Measurements from ENCODE around the gene PDE11A. TPM values are rescaled to one million over a fixed set of nuclear protein-coding genes. Genes with fewer than 3 reads are reported as not detected.
"Not testable (repeated sequence)": the region's sequence is repeated elsewhere in the genome, so short reads cannot be mapped to it uniquely, and the experiment has no call there.

Gene PDE11A
- total RNA-seq, 1 donor from 2014 or later = 2.2 TPM

GRCh38 chr2:177810906-177811305, 261.7 kb downstream of the PDE11A start:
- intact Hi-C loops (cut with DNase I) = no loop called here
- ATAC-seq (ENCODE audit: poor library complexity) (no peak), DNase-seq (no peak)

DNA sequence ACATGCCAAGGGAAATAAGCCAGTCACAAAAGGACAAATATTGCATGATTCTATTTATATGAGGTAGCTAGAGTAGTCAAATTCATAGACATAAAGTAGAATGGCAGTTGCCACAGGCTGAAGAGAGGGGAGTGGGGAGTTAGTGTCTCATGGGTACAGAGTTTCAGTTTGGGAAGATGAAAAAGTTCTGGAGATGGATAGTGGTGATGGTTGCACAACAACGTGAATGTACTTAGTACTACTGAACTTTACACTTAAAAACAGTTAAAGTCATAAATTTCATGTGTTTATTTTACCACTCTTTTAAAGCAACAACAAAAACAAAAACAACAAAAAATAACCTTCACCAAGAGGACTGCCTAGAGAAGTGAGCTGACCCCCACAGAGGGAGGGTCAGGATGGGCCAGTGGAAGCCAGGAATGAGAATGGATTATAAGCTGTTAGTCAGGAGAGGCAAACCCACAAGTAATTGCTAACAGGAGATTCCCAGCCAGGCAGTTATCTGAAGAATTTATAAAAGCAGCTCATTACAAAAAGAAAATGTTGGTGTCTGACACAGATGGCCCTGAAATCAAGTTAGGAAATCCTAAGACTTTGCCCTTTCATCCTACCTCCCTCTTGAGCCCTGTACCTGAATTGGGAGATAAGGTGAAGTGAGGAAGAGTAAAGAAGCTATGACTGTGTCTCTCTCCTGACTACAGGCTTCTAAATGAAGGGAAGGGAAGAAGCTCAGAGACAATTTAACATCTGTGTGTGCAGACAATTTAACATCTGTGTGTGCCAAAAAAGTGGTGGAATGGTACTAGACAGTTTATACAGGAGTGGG, 263.4 kb downstream of the PDE11A start:
- ATAC-seq (ENCODE audit: poor library complexity) (no peak), DNase-seq (no peak)
- intact Hi-C loops (cut with DNase I) = no loop called here

- ATAC-seq (ENCODE audit: poor library complexity) = no peak
- DNase-seq = no peak
- intact Hi-C loops (cut with DNase I) = no loop called here
Observed at GRCh38 chr2:177806025-177806424, 266.6 kb downstream of the PDE11A start.

- DNase-seq = no peak
- intact Hi-C loops (cut with DNase I) = no loop called here
- ATAC-seq (ENCODE audit: poor library complexity) = peak; percentile 50
Observed at GRCh38 chr2:177799531-177799930, 273.0 kb downstream of the PDE11A start.

DNA sequence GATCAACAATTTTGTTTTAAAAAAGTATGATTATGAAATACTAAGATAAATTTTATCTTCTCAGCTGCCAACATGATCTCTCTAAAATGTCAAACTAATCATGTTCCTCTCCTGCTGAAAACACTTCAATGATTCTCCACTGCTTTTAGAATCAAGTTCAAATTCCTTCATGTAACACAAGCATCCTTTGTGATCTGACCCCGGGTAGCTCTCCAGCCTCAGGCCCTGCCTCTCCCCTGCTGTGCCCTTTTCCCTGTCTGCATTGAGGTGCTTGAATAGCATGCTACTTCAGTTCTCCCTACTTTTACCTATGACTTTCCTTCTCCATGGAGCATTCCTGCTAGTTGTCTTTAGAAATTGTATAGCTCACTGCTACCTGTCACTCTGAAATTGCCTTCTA, 274.8 kb downstream of the PDE11A start:
- peak; percentile 45 for ATAC-seq (ENCODE audit: poor library complexity)
- DNase-seq = no peak
- intact Hi-C loops (cut with DNase I) = loop anchor here (2.0 kb wide), 1 partner anchor 83 kb away; no protein-coding TSS in a partner anchor

DNA sequence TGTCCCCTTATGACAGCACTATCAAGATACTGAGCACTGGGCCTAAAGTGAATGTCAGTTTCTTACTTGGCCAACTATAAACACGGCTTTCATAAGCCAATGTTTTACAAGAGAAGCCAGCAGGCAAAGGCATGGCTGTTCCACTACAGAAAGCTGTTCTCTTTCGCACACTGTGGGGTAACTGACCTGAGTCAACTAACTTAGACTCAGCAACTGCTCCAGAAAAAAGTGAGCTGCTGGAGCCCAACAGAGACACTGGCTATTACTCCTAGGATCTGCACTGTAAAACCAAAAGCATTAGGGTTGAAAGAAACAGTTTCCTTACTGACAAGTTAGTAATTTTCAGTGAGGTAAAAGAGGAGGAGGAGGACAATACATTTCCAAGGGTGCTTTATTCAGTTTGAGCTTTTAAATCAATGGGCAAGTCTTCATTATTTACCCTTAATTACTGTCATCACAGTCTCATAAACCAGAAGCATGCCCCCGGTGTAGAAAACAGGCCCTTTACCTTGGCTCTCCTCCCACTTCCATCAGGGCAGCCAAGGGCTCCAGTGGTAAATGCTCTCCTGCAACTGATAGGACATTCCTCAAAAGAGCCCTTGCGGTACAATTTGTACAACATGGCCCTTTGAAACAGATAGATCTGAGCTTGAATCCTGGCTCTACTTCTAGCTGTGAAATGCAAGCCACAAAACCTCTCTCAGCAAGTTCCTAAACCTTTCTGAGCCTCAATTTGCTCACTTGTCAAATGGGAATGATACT, 275.7 kb downstream of the PDE11A start:
- DNase-seq (peak; percentile 45), ATAC-seq (ENCODE audit: poor library complexity) (peak; percentile 87)
- intact Hi-C loops (cut with DNase I) = loop anchor here (2.0 kb wide), 1 partner anchor 84 kb away; no protein-coding TSS in a partner anchor

GRCh38 chr2:177796011-177796410, 276.6 kb downstream of the PDE11A start:
- intact Hi-C loops (cut with DNase I) = loop anchor here (2.0 kb wide), 1 partner anchor 85 kb away; no protein-coding TSS in a partner anchor
- ATAC-seq (ENCODE audit: poor library complexity) = peak; percentile 73
- DNase-seq = peak; percentile 52

DNA sequence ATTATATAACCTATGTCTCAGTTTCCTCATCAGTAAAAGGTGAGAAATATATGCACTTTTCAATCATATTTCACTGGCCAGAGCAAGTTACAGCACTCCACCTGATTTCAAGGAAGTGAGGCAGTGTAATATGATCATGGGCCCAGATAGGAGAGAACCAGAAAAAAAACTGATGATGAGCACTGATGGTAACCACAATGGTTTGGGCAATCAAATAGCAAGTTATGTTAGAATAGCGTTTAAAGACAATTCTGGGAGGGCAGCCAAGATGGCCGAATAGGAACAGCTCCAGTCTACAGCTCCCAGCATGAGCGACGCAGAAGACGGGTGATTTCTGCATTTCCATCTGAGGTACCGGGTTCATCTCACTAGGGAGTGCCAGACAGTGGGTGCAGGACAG, 287.4 kb downstream of the PDE11A start:
- DNase-seq; intact Hi-C loops (cut with DNase I): not testable (repeated sequence)
- ATAC-seq (ENCODE audit: poor library complexity) = peak; percentile 44

- no peak for DNase-seq
- peak; percentile 60 for ATAC-seq (ENCODE audit: poor library complexity)
- intact Hi-C loops (cut with DNase I) = no loop called here
Observed at GRCh38 chr2:177784745-177785067, 287.9 kb downstream of the PDE11A start.

DNA sequence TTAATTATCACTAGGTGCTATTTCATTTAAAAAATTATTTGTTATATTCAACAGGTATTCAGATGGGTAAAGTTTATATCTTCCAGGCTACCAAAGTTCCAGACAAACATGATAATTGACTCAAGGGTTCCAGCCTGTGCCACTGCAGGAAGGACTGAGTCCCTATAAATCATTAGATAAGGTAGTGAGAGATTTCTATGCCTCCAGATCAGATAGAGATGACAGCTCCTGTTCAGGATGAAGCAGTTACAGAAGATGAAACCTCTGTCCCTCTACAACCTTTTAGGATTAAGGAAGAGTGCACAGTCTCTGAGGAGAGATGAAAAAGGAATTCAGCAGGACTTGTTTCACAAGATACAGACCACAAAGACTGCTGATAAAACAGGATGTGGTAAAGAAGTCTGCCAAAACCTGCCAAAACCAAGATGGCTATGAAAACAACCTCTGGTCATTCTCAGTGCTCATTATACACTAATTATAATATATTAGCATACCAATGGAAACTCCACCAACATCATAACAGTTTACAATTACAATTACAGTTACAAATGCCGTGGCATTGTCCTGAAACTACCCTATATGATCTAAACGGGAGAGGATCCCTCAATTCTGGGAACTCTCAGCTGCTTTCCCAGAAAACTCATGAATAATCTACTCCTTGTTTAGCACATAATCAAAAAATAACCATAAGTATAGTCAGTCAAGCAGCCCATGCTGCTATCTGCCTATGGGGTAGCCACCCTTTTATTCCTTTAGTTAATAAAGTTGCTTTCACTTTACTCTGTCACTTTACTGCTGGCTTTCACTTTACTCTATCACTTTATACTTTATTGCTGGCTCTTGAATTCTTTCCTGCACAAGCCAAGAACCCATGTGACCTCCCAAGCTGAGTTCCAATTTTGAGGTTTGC, 288.5 kb downstream of the PDE11A start:
- peak; percentile 94 for ATAC-seq (ENCODE audit: poor library complexity)

GRCh38 chr2:177783091-177783490, 289.5 kb downstream of the PDE11A start:
- intact Hi-C loops (cut with DNase I) = no loop called here
- ATAC-seq (ENCODE audit: poor library complexity) (no peak), DNase-seq (no peak)

More for the DNA sequence above, 288.5 kb downstream of the PDE11A start:
- intact Hi-C loops (cut with DNase I) = no loop called here
- no peak for DNase-seq

DNA sequence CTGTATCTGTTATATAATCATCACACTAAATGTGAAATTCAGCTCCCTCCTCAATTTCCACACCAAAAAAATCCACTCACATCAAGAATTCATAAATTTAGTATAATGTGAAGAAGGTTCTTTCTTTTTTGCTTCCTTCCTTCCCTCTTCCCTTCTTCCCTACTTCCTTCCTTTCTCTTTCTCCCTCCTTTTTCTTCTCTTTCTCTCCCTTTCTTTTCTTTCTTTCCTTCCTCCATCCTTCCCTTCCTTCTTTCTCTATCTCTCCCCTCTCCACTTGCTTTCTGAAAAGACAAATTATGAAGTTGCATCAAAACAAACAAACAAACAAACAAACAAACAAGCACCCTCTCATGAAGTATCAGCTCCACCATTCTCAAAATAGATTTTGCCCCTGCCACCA, 290.0 kb downstream of the PDE11A start:
- no peak for ATAC-seq (ENCODE audit: poor library complexity)
- intact Hi-C loops (cut with DNase I) = no loop called here
- no peak for DNase-seq

GRCh38 chr2:177778472-177778871, 294.1 kb downstream of the PDE11A start:
- intact Hi-C loops (cut with DNase I) = no loop called here
- no peak for ATAC-seq (ENCODE audit: poor library complexity)
- DNase-seq = no peak

GRCh38 chr2:177772529-177772928, 300.0 kb downstream of the PDE11A start:
- DNase-seq (no peak), ATAC-seq (ENCODE audit: poor library complexity) (no peak)
- intact Hi-C loops (cut with DNase I) = no loop called here

GRCh38 chr2:177771191-177771590, 301.4 kb downstream of the PDE11A start:
- no peak for ATAC-seq (ENCODE audit: poor library complexity)
- intact Hi-C loops (cut with DNase I) = no loop called here
- no peak for DNase-seq

DNA sequence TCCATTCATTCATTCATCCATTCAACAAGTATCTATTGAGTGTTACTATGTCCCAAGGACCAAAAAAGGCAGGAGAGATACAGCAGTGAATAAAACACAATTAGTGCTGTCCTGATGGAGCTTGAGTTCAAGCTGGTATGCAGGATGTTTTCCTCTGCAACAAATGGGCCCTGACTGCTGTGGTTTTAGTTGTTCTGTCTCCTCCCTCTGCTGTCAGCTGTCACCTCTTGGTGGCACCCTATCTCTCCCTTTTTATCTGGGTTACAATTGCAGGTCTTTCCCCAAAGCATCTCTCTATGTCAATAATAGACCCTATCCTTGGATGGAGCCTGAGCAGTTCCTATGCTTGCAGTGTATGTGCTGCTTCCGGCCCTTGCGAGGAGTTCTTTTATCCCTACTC, 304.8 kb downstream of the PDE11A start:
- DNase-seq (no peak), ATAC-seq (ENCODE audit: poor library complexity) (no peak)
- intact Hi-C loops (cut with DNase I) = loop anchor here (10.0 kb wide), 1 partner anchor 603 kb away; no protein-coding TSS in a partner anchor

DNA sequence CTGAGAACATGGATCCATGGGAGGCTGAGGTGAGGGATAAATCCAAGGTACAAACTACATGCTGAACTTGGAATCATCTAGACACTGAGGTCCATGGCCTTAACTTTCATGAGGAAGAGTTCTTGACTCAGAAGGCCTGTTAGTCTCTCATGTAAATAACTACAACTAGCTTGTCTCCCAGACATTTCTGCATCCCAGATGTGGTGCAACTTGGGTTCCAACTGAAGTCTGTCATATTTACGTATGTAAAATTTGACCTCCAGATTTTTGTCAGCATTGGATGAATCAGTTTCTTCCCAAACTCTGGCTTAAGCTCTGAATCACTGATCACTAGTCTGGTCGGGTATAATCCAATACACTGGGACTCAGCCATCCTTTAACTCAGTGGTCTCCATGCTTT, 306.9 kb downstream of the PDE11A start:
- intact Hi-C loops (cut with DNase I) = loop anchor here (10.0 kb wide), 1 partner anchor 601 kb away; no protein-coding TSS in a partner anchor
- DNase-seq = no peak
- no peak for ATAC-seq (ENCODE audit: poor library complexity)

- ATAC-seq (ENCODE audit: poor library complexity) (peak; percentile 86), DNase-seq (peak; percentile 73)
- intact Hi-C loops (cut with DNase I) = loop anchor here (10.0 kb wide), 1 partner anchor 599 kb away; no protein-coding TSS in a partner anchor
Observed at GRCh38 chr2:177763531-177764265, 308.9 kb downstream of the PDE11A start.
